Fibroblast of skin of left biceps (primary cell): ENCODE data around the gene PTOV1.
A peak's percentile ranks its signal among the peaks of the same experiment; 100 is the strongest.

Experiments used
- DNase-seq, 2 experiments: peaks; one replicate each; pipeline ENCODE4 v3.0.0-alpha.2; 2013; ENCODE audit warnings: low read depth in 2 of 2

The PTOV1 gene

DNA sequence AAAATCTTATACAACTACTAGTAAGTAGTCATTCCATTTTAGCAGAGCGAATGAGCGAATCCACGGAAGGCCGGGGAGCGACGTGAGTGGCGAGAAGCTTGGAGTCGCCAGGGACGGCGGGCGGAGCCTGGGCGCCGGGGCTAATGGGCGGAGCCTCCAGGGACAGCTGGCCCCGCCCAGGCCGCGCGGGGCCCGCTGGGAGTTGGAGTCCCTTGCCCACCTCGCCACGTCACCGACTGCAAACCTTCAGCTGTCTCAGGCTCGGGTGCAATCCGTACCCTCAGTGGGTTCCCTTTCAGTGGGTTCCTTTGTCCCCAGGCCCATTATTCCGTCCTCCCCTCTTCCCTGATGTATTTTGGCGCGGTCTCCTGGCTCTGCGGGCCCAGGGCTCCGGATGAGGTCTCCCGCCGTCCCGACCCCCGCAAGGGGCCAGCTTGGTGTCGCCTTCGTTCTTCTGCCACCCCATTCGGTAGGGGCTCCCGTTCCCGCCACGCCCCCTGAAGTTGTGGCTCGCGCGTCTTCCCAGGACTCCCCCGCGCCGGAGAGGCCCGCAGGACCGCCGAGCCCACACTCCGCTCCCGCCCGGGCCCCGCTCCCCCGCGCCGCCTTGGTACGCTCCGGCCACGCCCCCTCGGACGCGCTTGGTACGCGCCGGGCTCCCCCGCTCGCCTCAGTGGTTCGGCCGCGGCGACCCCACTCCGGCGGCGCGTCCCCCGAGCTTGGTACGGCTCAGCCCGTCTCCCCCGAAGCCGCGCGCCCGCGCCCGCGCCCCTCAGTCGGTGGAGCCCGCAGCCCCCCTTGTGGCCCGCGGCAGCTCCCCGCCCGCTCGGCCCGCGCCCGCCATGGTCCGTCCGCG, at the start of gene PTOV1:
PTOV1 (plus strand) TSS at position 673 of the 856 bp plus-strand sequence.
- peak; percentile 78 to 79 for DNase-seq

DNA sequence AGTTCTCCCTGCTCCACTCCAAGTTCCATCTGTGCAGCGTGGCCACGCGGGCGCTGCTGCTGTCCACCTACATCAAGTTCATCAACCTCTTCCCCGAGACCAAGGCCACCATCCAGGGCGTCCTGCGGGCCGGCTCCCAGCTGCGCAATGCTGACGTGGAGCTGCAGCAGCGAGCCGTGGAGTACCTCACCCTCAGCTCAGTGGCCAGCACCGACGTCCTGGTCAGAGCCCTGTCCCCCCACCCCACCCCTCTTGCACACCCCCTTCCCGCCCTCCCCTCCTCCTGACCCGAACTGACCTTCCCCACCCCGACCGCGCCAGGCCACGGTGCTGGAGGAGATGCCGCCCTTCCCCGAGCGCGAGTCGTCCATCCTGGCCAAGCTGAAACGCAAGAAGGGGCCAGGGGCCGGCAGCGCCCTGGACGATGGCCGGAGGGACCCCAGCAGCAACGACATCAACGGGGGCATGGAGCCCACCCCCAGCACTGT, 49.5 kb upstream of the PTOV1 start:
- DNase-seq = no peak

GRCh38 chr19:49801966-49802661, 48.8 kb upstream of the PTOV1 start:
- DNase-seq = peak; percentile 76 to 81

GRCh38 chr19:49802836-49803528, 48.0 kb upstream of the PTOV1 start:
- no peak for DNase-seq

DNA sequence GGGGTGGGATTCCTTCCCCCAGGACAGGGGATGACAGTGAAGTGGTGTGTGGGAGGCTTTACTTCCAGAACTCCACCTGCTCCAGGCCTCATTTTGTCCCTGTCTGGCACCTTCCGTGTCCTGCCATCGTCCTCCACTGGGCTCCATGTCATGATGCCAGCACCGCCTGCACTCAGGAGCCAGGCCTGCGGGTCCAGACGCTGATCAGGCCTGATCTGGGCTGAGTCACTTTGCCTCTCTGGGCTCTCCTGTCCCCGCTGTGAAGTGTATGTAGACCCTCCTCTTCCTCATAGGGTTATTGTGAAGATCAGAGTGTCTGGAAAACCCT, 47.5 kb upstream of the PTOV1 start:
- no peak for DNase-seq

DNA sequence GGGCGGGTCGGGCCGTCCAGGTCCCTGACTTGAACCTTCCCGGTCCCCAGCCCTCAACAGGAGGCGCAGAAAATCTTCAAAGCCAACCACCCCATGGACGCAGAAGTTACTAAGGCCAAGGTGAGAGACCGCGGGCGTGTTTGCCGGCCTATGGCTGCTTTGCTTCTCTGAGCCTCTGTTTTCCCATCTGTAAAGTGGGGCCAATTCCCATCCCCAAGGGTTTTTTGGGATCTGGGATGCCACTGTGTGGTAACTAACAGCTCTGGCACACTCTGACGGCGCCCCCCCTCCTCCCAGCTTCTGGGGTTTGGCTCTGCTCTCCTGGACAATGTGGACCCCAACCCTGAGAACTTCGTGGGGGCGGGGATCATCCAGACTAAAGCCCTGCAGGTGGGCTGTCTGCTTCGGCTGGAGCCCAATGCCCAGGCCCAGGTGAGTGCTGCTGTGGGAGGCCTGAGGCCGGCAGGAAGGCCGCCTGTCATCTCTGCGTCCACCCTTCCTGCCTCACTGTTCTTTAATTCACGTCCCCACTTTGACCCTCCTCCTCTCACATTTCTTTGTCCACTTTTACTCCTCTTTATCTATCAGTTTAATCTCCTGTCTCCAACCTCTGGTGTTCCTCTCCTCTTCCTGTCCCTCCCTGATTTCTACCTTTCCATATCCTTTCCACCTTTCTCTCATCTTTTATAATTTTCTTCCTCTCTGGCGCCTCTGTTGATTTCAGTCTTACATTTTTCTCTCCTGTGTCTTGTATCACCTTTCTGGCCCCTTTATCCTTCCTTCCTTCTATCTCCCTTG, 44.9 kb upstream of the PTOV1 start:
- no peak for DNase-seq

GRCh38 chr19:49806620-49806959, 44.4 kb upstream of the PTOV1 start:
- DNase-seq = no peak

- no peak for DNase-seq
These were observed 43.7 kb upstream of the PTOV1 start for GRCh38 chr19:49807058-49807903.

DNA sequence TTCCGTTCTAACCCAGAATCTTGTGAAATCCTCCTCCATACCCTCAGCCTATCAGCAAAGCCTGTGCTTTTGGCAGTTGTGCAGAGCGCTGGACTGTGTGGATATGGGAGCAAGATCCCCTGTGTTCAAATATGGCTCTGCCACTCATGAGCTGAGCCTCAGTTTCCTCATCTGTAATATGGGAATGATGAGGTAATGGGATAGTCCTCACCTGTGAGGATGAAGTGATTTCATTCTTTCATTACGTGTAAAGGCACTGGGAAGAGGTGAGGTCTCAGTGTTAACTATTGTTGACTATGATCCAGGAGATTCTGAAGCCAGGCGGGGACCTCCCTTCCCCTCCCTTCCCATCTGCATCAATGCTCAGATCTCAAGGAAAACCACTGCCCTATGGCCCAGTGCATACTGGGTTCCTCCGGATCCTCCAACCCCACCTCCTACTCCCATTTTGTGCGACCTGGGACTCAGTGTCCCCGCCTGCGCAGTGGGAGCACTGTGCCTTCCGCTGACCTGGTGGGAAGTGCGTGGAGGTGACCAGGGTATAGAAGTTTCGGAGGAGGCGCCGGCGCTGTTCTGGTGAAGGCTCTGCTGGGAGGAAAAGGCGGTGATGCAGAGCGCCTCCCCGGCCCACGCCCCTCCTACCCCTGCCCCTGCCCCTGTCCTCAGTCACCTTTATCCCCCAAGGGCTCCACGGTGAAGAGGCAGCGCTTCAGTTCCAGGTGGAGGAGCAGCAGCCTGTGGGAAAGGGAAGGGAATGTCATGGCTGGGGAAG, 42.9 kb upstream of the PTOV1 start:
- DNase-seq = no peak

- DNase-seq = peak; percentile 31 to 41
These were observed 42.2 kb upstream of the PTOV1 start for GRCh38 chr19:49808711-49809159.

DNA sequence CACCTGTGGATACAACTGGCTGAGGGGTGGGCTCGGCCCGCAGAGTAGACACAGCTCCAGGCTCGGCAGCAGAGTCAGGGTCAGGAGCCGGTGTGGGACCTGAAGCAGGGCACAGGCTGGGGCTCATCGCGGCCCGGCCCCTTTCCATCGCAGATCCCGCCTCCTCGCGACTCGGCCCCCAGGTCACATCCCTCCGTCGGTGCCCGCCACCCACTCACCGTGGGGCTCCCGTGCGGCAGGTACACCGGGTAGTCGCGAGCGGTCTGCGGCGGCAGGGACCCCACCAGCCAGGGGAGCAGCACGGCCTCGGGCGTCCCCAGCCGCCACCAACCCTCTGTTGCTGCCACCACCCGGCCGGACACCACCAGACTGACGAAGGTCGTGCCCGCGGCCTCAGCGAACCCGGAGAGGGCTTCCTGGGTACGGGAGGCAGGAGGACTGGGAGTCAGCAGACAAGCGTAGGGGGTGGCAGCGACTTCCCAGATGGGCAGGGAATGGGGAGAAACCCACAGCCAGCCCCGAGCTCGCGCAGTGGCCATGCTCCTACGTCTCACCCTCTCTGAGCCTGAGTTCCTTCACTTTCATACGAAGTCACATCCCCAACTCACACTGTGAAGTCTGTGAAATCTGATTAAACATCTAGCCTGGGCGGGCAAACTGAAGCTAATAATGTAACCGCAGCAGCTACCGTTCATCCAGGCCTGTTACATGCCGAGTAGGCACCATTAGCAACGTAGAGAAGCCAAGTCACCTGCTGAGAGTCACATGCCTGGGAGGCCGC, 41.6 kb upstream of the PTOV1 start:
- DNase-seq = no peak

DNA sequence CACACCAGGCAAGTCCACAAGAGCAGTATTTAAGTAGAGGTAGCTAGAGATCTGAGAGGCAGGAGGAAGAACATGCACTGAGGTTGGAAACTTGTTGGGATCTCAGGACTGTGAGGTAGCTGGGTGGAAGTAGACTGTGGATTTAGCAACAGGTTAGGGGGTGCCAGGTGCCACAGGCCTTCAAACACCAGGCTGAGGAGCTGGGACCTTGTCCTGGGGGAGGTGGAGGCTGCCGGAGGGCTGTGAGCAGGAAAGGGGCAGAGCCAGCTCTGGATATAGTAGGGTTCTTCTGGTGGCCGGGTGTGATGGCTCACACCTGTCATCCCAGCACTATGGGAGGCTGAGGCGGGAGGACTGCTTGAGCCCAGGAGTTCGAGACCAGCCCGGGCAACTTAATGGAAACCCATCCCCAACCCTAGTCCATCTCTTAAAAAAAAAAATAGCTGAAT, 41.0 kb upstream of the PTOV1 start:
- DNase-seq = no peak

GRCh38 chr19:49811328-49811727, 39.6 kb upstream of the PTOV1 start:
- DNase-seq = no peak

DNA sequence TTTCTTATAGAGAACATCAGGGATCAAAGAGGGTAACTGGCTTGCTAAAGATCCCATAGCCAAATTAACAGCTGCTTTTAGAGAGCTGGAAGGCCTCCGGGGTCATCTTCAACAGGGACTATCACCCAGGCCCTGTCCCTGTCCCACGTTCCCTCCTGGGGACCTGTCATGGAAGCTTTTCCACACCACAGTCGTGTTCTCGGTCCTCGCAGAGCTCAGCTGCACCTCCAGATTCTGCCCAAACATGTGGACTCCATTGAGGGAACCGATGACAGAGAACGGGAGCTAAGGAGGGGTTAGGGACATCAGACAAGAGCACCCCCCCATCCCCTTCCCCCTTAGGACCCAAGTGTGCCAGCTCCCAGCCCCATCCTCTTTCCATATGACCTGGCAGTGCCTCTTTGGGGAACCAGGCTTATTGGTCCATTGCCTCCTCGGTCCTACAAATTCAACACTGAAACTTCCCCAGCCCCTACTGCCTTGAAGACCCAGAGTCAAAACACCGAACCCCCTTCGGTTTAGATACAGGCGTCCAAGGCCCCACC, 38.4 kb upstream of the PTOV1 start:
- DNase-seq = no peak

GRCh38 chr19:49812997-49813861, 37.7 kb upstream of the PTOV1 start, which contains the start of gene FUZ:
TSS of gene FUZ (minus strand) at chr19:49813292. CDS start at chr19:49813106, 186 bp downstream.
- peak; percentile 96 for DNase-seq

GRCh38 chr19:49814010-49814409, 36.9 kb upstream of the PTOV1 start:
- DNase-seq = no peak

- DNase-seq = no peak
These were observed 34.4 kb upstream of the PTOV1 start for GRCh38 chr19:49816590-49816989.
